Neural cell (in vitro differentiated cells): ENCODE measurements around the gene WNT6. TPM values are rescaled to one million over a fixed set of nuclear protein-coding genes. Genes with fewer than 3 reads are reported as not detected.
A peak's percentile ranks its signal among the peaks of the same experiment; 100 is the strongest.

ENCODE experiments used
- H2AFZ ChIP-seq: fragments of 200-600, 300-800 bp; sonication (generic), shearing (Covaris generic); 2 replicates; pipeline ENCODE4 v1.6.0; 2014; ENCODE audit warnings: low read depth, mild to moderate bottlenecking, antibody characterized with exemption, low read length, moderate library complexity
- H3F3A ChIP-seq: fragments of 200-600 bp; shearing (Covaris generic); 2 replicates; pipeline ENCODE4 v1.6.1; 2016; ENCODE audit warnings: mild to moderate bottlenecking, moderate library complexity, mixed read lengths, antibody characterized with exemption, low read length; ENCODE audit not compliant: insufficient read depth, poor library complexity, severe bottlenecking
- H3K27ac ChIP-seq: fragments of 200-600, 300-800 bp; sonication (generic), shearing (Covaris generic); 2 replicates; pipeline ENCODE4 v1.5.1; 2014; ENCODE audit warnings: mild to moderate bottlenecking, low read length, moderate library complexity
- H3K27me3 ChIP-seq: fragments of 300-800, 200-600 bp; sonication (generic), shearing (Covaris generic); 2 replicates; pipeline ENCODE4 v1.6.0; 2014; ENCODE audit warnings: mild to moderate bottlenecking, low read depth, low read length, moderate library complexity; ENCODE audit not compliant: insufficient read depth
- H3K36me3 ChIP-seq: fragments of 300-800, 200-600 bp; sonication (generic), shearing (Covaris generic); 2 replicates; pipeline ENCODE4 v1.5.1; 2014; ENCODE audit warnings: mild to moderate bottlenecking, antibody characterized with exemption, low read length, moderate library complexity; ENCODE audit not compliant: insufficient read depth
- H3K4me2 ChIP-seq: fragments of 300-800, 200-600 bp; sonication (generic), shearing (Covaris generic); 2 replicates; pipeline ENCODE4 v1.6.0; 2014; ENCODE audit warnings: mild to moderate bottlenecking, low read length
- H3K4me3 ChIP-seq: fragments of 300-800, 200-600 bp; sonication (generic), shearing (Covaris generic); 2 replicates; pipeline ENCODE4 v1.5.1; 2014; ENCODE audit warnings: mild to moderate bottlenecking, low read length, moderate library complexity
- H3K79me2 ChIP-seq: fragments of 200-600 bp; shearing (Covaris generic); replicated peaks from 2 replicates; pipeline ENCODE4 v1.6.0; 2014; ENCODE audit warnings: mild to moderate bottlenecking, low read length, moderate library complexity; ENCODE audit not compliant: insufficient read depth
- H3K9ac ChIP-seq: fragments of 300-800, 200-600 bp; sonication (generic), shearing (Covaris generic); 2 replicates; pipeline ENCODE4 v1.6.1; 2016; ENCODE audit warnings: mild to moderate bottlenecking, low read length, mixed read lengths
- H3K9me2 ChIP-seq: fragments of 200-600 bp; shearing (Covaris generic); 2 replicates; pipeline ENCODE4 v1.6.1; 2016; ENCODE audit warnings: mild to moderate bottlenecking, low read length, mixed read lengths; ENCODE audit not compliant: insufficient read depth
- H3K9me3 ChIP-seq: fragments of 200-600, 300-800 bp; sonication (generic), shearing (Covaris generic); 2 replicates; pipeline ENCODE4 v1.6.1; 2016; ENCODE audit warnings: mild to moderate bottlenecking, mixed run types, low read length, moderate library complexity, mixed read lengths
- H4K20me1 ChIP-seq: fragments of 200-600 bp; shearing (Covaris generic); 2 replicates; pipeline ENCODE4 v1.6.1; 2016; ENCODE audit warnings: mild to moderate bottlenecking, mixed run types; ENCODE audit not compliant: insufficient read depth
- CTCF ChIP-seq: fragments of 450-650 bp; IDR thresholded peaks from 2 replicates; pipeline ENCODE4 v1.5.1; 2014; ENCODE audit warnings: antibody characterized with exemption, mild to moderate bottlenecking, moderate library complexity; ENCODE audit not compliant: poor library complexity, severe bottlenecking
- EZH2 ChIP-seq: fragments of 200-600, 300-800 bp; shearing (Covaris generic), sonication (generic); IDR thresholded peaks from 2 replicates; pipeline ENCODE4 v1.6.1; 2014; ENCODE audit warnings: antibody characterized with exemption, low read length, borderline replicate concordance, mild to moderate bottlenecking; ENCODE audit not compliant: insufficient read depth, poor library complexity, severe bottlenecking
- MXI1 ChIP-seq: fragments of 450-650 bp; conservative IDR thresholded peaks from 2 replicates; pipeline ENCODE4 v1.6.1; 2014; ENCODE audit warnings: antibody characterized with exemption, mild to moderate bottlenecking; ENCODE audit not compliant: poor library complexity, severe bottlenecking
- POLR2AphosphoS5 ChIP-seq: IDR thresholded peaks from 2 replicates; pipeline ENCODE4 v1.6.1; 2012
- RAD21 ChIP-seq: fragments of 450-650 bp; conservative IDR thresholded peaks from 2 replicates; pipeline ENCODE4 v1.6.1; 2014; ENCODE audit warnings: antibody characterized with exemption, mild to moderate bottlenecking, moderate library complexity
- REST ChIP-seq: IDR thresholded peaks from 2 replicates; pipeline ENCODE4 v1.6.1; 2012; ENCODE audit warnings: borderline replicate concordance
- TAF1 ChIP-seq: IDR thresholded peaks from 2 replicates; pipeline ENCODE4 v1.6.1; 2012; ENCODE audit warnings: low read depth
- polyA plus RNA-seq: library from polyadenylated mRNA; depleted of rRNA; stranded (reverse); fragments of >200 nt; gene quantifications from 2 replicates; pipeline ENCODE4 v1.2.3, GENCODE V29; 2014

The WNT6 gene
- polyA plus RNA-seq, 1 donor from 2014 or later: not detected

- H3K36me3 ChIP-seq: no peaks in the 10 kb centered on the region
- H3K9ac ChIP-seq: peak overlapping the region; percentile 34
- no peak overlapping the region for H2AFZ ChIP-seq
- H3K4me2 ChIP-seq: no peak overlapping the region
- TF ChIP-seq REST (no peak), CTCF (peak; percentile 33)
- H3K27me3 ChIP-seq: peaks cover 95% of the 10 kb centered on the region
- H3K27ac ChIP-seq: no peak overlapping the region
- peaks cover 6% of the 10 kb centered on the region for H3K9me3 ChIP-seq
- H3K9me2 ChIP-seq: no peaks in the 10 kb centered on the region
- peak overlapping the region; percentile 66 for H3K4me3 ChIP-seq
- no peaks in the 10 kb centered on the region for H4K20me1 ChIP-seq
- H3F3A ChIP-seq: no peaks in the 10 kb centered on the region
- no peaks in the 10 kb centered on the region for H3K79me2 ChIP-seq
Observed at GRCh38 chr2:218896501-218897393, 37.1 kb downstream of the WNT6 start.

GRCh38 chr2:218897394-218898108 lies 37.9 kb downstream of the WNT6 start:
- no peaks in the 10 kb centered on the region for H4K20me1 ChIP-seq
- no peak overlapping the region for H3K27ac ChIP-seq
- no peaks in the 10 kb centered on the region for H3F3A ChIP-seq
- no peaks in the 10 kb centered on the region for H3K36me3 ChIP-seq
- H3K27me3 ChIP-seq: peaks cover 95% of the 10 kb centered on the region
- H2AFZ ChIP-seq: no peak overlapping the region
- H3K79me2 ChIP-seq: no peaks in the 10 kb centered on the region
- H3K9me2 ChIP-seq: no peaks in the 10 kb centered on the region
- TF ChIP-seq REST (no peak), MXI1 (no peak), CTCF (no peak), TAF1 (no peak), RAD21 (no peak), POLR2AphosphoS5 (no peak), EZH2 (no peak)
- H3K9ac ChIP-seq: peak overlapping the region; percentile 34
- H3K9me3 ChIP-seq: peaks cover 6% of the 10 kb centered on the region
- no peak overlapping the region for H3K4me2 ChIP-seq
- H3K4me3 ChIP-seq: peak overlapping the region; percentile 66
